Loucy (cell line): ENCODE data around the gene THOC6.

Source experiments
- H2AFZ ChIP-seq: fragments of 200-600 bp; sonication (generic); 2 replicates; pipeline ENCODE4 v1.6.0; 2016; ENCODE audit warnings: antibody characterized with exemption, mild to moderate bottlenecking, low read length, moderate library complexity
- H3F3A ChIP-seq: fragments of 200-600 bp; 2 replicates; pipeline ENCODE4 v1.6.0; 2016; ENCODE audit warnings: antibody characterized with exemption, low read depth, mild to moderate bottlenecking
- H3K27me3 ChIP-seq: fragments of 200-600 bp; sonication (generic); 2 replicates; pipeline ENCODE4 v1.6.1; 2014; ENCODE audit warnings: low read length, mild to moderate bottlenecking; ENCODE audit not compliant: insufficient read depth, poor library complexity, severe bottlenecking
- H3K36me3 ChIP-seq: fragments of 200-600 bp; sonication (generic); 2 replicates; pipeline ENCODE4 v1.6.1; 2016; ENCODE audit warnings: low read length; ENCODE audit not compliant: insufficient read depth
- H3K4me1 ChIP-seq: fragments of 200-600 bp; sonication (generic); 2 replicates; pipeline ENCODE4 v1.5.1; 2014; ENCODE audit warnings: low read length, mild to moderate bottlenecking; ENCODE audit not compliant: insufficient read depth, poor library complexity, severe bottlenecking
- H3K4me2 ChIP-seq: fragments of 200-600 bp; sonication (generic); 2 replicates; pipeline ENCODE4 v1.6.0; 2014; ENCODE audit warnings: antibody characterized with exemption, low read length, low read depth, mild to moderate bottlenecking; ENCODE audit not compliant: poor library complexity, severe bottlenecking
- H3K4me3 ChIP-seq: fragments of 200-600 bp; sonication (generic); 2 replicates; pipeline ENCODE4 v1.5.1; 2014; ENCODE audit warnings: low read length, mild to moderate bottlenecking, mixed read lengths; ENCODE audit not compliant: poor library complexity, severe bottlenecking
- H3K79me2 ChIP-seq: fragments of 200-600 bp; sonication (generic); 2 replicates; pipeline ENCODE4 v1.6.1; 2014; ENCODE audit warnings: low read length; ENCODE audit not compliant: insufficient read depth
- H3K9ac ChIP-seq: fragments of 200-600 bp; sonication (generic); 2 replicates; pipeline ENCODE4 v1.6.0; 2014; ENCODE audit warnings: mild to moderate bottlenecking, low read depth, low read length, moderate library complexity; ENCODE audit not compliant: poor library complexity, severe bottlenecking
- H3K9me2 ChIP-seq: fragments of 200-600 bp; sonication (generic); replicated peaks from 2 replicates; pipeline ENCODE4 v1.6.1; 2016; ENCODE audit warnings: low read depth, low read length, mixed read lengths
- H3K9me3 ChIP-seq: fragments of 200-600 bp; sonication (generic); 2 replicates; pipeline ENCODE4 v1.6.1; 2014; ENCODE audit warnings: mild to moderate bottlenecking, antibody characterized with exemption, low read length, low read depth; ENCODE audit not compliant: insufficient read depth
- H4K20me1 ChIP-seq: fragments of 200-600 bp; sonication (generic); 2 replicates; pipeline ENCODE4 v1.6.0; 2014; ENCODE audit warnings: antibody characterized with exemption, low read length, mild to moderate bottlenecking; ENCODE audit not compliant: insufficient read depth, poor library complexity, severe bottlenecking
- EZH2phosphoT487 ChIP-seq: fragments of 200-600 bp; IDR thresholded peaks from 2 replicates; pipeline ENCODE4 v1.6.1; 2018; ENCODE audit warnings: antibody characterized with exemption, mild to moderate bottlenecking, moderate library complexity, borderline replicate concordance
- TF ChIP-seq, protein P1 (sequence below): fragments of 200-600 bp; sonication (generic); conservative IDR thresholded peaks from 2 replicates; pipeline ENCODE4 v1.5.1; 2014; ENCODE audit warnings: mild to moderate bottlenecking, antibody characterized with exemption, low read length

Gene THOC6

DNA sequence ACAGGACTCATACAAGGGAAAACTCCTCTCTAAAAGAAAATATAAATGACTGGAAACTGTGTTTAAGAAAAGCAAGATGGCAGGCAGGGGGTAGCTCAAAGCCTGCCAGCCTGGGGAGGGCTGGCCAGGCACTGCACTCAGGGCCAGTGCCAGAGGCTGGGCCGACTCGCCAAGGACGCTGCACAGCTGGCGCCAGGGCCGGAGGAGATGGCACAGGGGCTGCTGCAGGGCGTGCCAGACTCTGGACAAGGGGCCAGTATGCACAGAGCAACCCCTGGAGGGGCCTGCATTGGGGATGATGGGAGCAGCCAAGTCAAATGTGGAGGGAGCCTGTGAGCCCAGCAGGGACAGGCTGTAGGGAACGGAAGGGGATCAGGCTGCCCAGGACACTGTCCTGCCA is 47.6 kb upstream of the THOC6 start:
- Histone ChIP-seq H3K36me3 (no peaks in the 10 kb centered on the region), H3K27me3 (no peaks in the 10 kb centered on the region), H3K4me2 (no peak overlapping the region), H3K9me2 (no peaks in the 10 kb centered on the region), H3K9ac (no peak overlapping the region), H3K79me2 (peaks cover 32% of the 10 kb centered on the region), H2AFZ (no peak overlapping the region), H3K9me3 (no peaks in the 10 kb centered on the region), H3K4me1 (no peaks in the 10 kb centered on the region), H3K4me3 (no peak overlapping the region), H3F3A (no peaks in the 10 kb centered on the region), H4K20me1 (no peaks in the 10 kb centered on the region)
- TF ChIP-seq EZH2phosphoT487: no peak
- TF ChIP-seq, protein P1, sequence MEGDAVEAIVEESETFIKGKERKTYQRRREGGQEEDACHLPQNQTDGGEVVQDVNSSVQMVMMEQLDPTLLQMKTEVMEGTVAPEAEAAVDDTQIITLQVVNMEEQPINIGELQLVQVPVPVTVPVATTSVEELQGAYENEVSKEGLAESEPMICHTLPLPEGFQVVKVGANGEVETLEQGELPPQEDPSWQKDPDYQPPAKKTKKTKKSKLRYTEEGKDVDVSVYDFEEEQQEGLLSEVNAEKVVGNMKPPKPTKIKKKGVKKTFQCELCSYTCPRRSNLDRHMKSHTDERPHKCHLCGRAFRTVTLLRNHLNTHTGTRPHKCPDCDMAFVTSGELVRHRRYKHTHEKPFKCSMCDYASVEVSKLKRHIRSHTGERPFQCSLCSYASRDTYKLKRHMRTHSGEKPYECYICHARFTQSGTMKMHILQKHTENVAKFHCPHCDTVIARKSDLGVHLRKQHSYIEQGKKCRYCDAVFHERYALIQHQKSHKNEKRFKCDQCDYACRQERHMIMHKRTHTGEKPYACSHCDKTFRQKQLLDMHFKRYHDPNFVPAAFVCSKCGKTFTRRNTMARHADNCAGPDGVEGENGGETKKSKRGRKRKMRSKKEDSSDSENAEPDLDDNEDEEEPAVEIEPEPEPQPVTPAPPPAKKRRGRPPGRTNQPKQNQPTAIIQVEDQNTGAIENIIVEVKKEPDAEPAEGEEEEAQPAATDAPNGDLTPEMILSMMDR: no peak

DNA sequence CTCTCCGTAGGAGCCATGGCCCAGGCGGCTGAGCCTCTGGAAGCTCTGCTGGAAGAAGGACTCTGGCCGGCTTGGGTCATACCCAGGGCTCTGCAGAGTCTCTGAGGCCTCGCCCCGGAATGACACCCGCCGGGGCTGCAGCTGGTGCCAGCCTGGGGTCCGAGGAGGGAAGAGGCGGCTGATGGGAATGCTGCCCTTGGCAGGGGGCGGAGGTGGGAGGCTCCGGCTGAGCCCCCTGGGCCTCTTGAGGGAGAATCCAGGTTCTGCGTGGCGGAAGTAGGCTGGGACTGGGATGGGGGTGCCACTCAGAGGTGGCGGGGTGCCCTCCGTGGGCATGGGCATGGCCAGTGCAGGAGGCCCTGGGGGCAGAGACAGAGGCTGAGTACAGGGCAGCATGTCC is 47.2 kb upstream of the THOC6 start:
- H3K4me2 ChIP-seq: no peak overlapping the region
- no peaks in the 10 kb centered on the region for H3K4me1 ChIP-seq
- no peaks in the 10 kb centered on the region for H3K9me2 ChIP-seq
- TF ChIP-seq, protein P1: no peak
- no peak for TF ChIP-seq EZH2phosphoT487
- no peak overlapping the region for H2AFZ ChIP-seq
- no peaks in the 10 kb centered on the region for H4K20me1 ChIP-seq
- no peaks in the 10 kb centered on the region for H3F3A ChIP-seq
- H3K79me2 ChIP-seq: peaks cover 30% of the 10 kb centered on the region
- no peaks in the 10 kb centered on the region for H3K36me3 ChIP-seq
- no peaks in the 10 kb centered on the region for H3K9me3 ChIP-seq
- H3K27me3 ChIP-seq: no peaks in the 10 kb centered on the region
- H3K4me3 ChIP-seq: no peak overlapping the region
- no peak overlapping the region for H3K9ac ChIP-seq

DNA sequence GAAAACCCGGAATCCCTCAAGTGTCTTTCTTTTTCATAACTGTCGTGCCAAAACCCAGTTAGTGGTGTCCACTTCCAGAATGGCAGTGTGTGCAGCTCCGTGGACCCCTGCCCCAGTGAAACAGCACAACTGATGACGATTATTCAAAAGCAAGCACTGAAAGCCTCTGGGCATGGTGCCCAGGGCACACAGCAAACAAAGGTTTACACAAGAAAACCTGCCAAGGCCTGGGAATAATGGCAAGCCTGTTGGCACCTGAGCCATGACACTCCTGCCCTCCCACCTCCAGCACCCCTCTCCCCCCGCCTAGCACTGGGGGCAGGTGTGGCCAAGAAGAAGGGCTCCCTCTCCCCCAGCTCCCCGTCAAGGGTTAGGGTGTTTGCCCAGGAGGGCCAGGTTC is 46.4 kb upstream of the THOC6 start:
- Histone ChIP-seq H3K9me3 (no peaks in the 10 kb centered on the region), H3K4me3 (no peak overlapping the region), H3K79me2 (peaks cover 30% of the 10 kb centered on the region), H2AFZ (no peak overlapping the region), H3F3A (no peaks in the 10 kb centered on the region), H3K9me2 (no peaks in the 10 kb centered on the region), H3K9ac (no peak overlapping the region), H3K36me3 (no peaks in the 10 kb centered on the region), H3K4me1 (no peaks in the 10 kb centered on the region), H4K20me1 (no peaks in the 10 kb centered on the region), H3K4me2 (peak overlapping the region; percentile 51), H3K27me3 (no peaks in the 10 kb centered on the region)
- TF ChIP-seq, protein P1: no peak
- TF ChIP-seq EZH2phosphoT487: no peak
